Mesenteric fat pad (tissue), 1 donor: Measurements from ENCODE around the gene ANKLE2. TPM values are rescaled to one million over a fixed set of nuclear protein-coding genes. Genes with fewer than 3 reads are reported as not detected.
"Not testable (repeated sequence)": the region's sequence is repeated elsewhere in the genome, so short reads cannot be mapped to it uniquely, and the experiment has no call there.

Experiments used
- DNase-seq: peaks from one replicate; pipeline ENCODE4 v3.0.0-alpha.2; 2020; ENCODE audit warnings: low spot score
- total RNA-seq: library from RNA; stranded (reverse); fragmentation: NEBNext Ultra II Directional; extraction: Animal tissue kit (Norgen Biotek cat#: 25700); gene quantifications from one replicate; pipeline ENCODE4 v1.2.1, GENCODE V29; 2021
- donor health status: DM: yes; HTN: yes; CAD: no.

ANKLE2 gene
- total RNA-seq, 1 donor from 2014 or later: 79.9 TPM

DNA sequence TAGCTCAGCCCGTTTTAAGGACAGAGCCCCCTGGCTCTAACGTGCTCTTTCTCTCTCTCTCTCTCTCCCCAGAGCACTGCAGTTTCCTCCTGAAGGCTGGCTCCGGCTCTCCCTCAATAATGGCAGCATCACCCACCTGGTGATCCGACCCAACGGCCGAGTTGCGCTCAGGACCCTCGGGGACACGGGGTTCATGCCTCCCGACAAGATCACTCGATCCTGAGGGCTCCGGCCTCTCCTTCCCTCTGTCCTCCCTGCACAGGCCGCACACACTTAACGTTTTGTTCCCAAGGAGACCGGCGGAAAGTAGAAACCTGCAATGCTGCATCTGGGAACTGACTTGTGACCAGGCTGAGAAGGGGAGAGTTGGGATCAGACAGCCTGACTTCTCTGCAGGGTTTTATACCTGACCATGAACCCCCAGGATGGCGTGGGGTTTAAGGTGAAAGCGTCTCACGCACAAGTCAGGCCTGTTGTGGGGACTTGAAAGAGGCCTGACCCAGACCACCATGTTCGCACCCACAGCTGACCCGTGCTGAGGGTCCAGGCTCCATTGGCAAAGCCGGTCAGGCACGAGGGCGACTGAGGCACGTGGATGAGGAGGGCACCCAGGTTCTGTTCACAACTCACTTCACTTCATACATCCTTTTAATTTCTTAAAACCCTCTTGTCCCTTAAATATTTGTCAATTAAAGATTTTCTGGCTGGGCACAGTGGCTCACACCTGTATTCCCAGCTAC lies 40.9 kb downstream of the ANKLE2 start:
- DNase-seq: no peak

DNA sequence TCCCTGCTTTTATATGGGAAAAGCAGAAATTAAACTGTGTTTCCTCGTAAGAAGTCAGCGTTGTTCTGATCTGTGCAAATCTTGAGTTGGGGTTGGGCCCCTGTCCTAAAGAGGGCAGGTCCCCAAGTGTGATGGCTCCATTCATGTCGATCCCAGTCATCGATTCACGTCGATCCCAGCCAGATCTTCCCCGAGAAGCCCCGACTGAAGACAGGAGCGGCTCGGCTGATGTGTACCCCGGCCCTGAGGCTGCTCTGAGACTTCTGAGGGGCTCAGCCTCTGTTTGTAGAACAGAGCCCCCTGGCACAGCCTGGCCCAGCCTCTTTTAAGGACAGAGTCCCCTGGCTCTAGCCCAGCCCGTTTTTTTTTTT lies 41.7 kb downstream of the ANKLE2 start:
- DNase-seq: no peak

DNA sequence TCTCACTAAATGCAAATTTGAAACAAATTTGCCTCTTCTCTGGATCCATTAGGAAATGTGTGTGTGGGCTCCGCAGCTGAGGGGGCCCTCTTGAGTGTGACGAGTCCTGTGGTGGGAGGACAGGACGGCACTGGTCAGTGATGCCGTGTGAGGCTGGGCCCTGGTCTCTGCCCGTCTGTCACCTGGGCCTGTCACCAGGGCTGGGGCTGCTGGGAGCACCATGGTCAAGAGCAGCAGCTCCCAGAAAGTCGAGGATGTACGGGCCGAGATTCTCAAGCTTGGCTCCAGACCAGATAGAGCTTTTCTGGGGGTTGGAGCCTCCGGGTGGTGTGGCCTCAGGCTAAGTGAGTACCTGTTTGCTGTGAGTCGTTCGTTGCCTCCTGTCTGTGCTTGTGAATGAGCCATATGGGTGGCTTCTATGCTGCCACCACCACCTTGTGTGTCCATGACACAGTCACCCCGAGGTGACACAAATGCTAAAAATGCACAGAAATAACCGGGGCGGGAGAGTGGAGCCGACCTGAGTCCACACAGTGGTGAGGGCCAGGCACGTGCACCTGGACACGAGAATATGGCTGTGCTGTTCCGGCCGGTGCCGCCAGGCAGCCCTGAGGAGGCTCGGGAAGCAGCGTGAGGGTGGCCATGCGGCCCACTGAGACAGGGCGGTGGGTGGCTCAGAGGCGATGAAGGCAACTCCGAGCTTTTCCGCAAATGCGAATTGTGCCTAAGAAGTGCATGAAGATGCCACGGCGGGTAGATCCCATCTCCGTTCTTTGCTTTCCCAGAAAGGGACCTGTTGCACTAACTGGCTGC lies 42.3 kb downstream of the ANKLE2 start:
- no peak for DNase-seq

DNA sequence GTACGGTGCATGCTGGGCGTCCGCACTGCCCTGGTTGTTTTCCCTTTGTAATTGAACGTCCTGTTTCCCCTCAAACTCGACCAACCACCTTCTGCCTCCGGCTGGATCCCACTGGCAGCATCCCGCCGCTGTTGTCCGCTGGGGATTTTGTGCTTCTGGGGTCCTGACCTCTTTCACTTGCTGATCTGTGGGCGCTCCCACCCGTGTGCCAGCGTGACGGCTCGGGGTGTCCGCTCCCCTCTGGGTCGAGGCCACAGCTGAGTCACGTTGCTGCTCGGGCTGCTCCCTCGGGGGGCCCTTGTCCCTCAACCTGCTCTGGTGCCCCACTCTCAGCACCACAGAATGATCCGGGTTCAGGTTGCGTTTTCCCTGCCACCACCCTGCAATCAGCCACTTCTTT lies 43.0 kb downstream of the ANKLE2 start:
- no peak for DNase-seq

DNA sequence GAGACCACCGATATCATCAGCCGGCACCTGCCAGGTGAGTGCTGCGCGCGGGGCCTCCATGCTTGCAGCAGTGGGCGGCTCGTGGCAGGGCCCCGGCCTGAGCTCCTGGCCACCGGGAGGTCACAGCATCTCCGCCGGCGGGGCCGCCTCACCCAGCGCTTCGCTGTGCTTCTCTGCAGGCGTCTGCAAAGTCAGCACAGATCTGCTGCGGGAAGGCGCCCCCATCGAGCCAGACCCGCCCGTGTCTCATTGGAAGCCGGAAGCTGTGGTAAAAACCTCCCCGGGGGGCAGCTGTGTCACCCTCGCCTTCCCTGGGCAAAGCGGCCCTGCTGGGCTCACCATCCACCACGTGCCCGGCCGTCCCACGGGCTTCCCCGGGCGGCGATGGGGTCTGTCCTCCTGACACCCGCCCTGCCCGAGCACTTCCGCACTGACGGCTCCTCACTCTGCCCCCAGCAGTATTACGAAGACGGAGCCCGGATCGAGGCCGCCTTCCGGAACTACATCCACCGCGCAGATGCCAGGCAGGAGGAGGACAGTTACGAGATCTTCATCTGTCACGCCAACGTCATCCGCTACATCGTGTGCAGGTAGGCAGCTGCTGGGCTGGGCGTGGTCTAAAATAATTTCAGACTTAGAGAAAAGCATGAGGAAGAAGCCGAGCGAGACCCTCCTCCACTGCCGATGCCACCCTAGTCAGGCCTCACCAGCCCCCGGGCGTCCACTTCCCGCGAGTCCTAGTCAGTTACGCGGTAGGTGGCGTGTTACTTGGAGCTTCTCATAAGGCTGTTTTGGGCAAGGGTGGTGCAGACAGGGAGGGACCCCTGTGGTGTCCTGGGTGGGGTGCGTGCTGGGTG lies 43.9 kb downstream of the ANKLE2 start:
- no peak for DNase-seq

DNA sequence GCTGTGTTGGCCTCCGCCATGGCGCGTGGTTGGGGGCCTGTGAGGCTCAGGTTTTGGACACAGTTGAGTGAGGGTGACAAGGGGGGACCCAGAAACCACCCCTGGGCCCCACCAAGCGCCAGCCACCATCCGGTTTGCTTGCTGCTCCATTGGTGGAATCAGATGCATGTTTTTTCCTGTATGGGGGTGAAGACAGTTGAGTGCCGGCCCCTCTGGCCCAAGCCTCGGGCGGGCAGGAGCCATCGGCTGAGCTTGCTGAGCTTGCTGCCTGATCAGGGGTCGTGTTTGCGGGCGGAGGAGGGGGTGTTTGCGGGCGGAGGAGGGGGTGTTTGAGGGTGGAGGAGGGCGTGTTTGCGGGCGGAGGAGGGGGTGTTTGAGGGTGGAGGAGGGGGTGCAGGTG lies 44.6 kb downstream of the ANKLE2 start:
- DNase-seq: no peak

DNA sequence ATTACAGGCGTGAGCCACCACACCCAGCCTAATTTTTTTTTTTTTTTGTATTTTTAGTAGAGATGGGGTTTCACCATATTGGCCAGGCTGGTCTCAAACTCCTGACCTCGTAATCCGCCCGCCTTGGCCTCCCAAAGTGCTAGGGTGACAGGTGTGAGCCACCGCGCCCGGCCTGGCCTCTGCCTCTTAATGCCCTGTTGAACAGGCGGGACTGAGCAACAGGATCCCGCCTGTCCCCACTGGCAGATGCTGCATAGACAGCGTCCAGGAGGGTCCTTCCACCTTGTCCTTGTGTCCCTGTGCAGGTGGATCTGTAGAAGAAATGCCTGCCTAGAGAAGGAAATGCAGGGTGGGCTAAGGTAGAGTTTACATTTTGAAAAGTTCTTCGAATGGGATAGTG lies 45.3 kb downstream of the ANKLE2 start:
- no peak for DNase-seq

DNA sequence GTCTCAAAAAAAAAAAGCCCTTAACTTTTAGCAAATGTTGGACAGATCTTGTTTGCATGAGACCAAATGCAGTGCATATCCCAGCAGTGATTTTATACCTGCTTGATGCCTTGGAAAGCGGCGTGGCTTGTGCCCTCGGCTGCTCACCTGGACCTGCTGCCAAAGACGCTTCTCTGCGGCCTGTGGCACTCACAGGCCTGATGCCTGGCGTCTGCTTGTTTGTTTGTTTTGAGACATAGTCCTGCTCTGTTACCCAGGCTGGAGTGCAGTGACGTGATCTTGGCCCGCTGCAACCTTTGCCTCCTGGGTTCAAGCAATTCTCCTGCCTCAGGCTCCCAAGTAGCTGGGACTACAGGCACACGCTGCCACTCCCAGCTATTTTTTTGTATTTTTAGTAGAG lies 45.8 kb downstream of the ANKLE2 start:
- DNase-seq: no peak

DNA sequence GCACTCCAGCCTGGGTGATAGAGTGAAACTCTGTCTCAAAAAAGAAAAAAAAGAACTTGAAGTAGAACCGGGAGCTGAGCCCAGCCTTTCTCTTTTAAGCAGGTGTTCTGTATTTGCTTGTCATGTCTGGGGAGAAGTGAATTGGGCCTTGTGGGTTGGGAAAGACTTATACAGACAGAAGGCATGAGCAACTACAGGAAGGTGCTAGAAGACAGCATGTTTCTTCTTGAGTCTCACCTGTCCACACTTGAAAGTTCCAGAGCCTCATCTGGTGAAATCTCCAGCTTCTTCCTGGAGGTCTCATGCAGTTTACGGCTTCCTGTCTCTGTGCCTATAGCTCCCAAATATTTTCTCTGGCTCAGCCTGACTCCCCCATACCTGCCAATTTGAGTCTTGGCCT lies 48.5 kb downstream of the ANKLE2 start:
- no peak for DNase-seq

DNA sequence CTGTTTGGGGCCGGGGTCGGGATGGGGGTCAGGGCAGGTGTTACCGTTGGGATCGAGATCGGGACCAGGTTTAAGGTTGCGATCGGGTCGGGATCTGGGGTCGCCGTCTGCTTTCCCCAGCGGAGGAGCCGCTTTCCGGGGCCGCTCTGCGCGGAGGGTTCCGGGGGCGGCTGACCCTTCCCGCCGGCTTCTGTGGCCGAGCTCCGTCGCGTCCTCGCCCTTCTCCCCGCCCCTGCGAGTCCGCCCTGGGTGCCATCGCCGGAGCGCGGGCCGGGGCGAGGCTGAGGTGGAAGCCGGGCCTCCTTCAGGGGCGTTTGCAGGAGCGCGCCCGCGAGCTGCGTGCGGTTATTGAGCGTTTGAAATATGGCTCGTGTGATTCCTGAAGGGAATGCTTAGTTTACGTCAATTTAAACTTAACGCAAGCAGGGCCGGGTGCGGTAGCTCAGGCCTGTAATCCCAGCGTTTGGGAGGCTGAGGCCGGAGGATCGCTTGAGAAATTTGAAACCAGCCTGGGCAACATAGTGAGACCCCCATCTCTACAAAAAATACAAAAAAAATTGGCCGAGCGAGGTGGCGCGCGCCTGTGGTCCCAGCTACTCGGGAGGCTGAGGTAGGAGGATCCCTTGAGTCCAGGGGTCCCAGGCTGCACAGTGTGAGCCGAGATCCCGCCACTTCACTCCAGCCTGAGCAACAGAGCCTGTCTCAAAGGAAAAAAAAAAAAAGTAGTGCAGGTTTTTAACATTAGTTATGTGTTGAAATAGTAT lies 50.4 kb downstream of the ANKLE2 start:
- DNase-seq: no peak

DNA sequence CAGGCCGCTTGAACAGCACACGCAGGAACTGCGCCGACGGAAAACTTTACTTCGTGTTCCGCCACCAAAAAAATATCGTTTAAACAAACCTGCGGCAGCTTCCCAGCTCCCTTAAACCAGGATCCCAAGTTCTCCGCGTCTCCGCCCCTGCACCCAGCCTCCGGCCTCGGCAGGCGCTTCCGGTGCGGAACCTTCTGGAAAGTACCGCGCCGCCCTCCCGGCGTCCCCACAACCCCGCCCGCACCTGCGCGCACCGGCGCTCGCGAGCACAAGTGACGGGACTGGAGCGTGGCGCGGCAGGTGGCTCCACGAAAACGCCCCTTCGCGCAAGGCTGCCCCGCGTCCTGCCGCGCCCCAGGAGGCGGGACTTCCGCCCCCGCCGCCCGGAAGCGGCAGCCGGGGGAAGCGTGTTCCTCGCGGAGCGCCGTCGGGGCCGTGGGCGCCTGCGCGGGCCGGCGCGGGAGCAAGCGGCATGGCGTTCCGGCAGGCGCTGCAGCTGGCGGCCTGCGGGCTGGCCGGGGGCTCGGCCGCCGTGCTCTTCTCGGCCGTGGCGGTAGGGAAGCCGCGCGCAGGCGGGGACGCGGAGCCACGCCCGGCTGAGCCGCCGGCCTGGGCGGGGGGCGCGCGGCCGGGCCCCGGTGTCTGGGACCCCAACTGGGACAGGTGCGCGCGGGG lies 51.1 kb downstream of the ANKLE2 start, which contains the start of gene PGAM5:
Gene PGAM5, plus strand, starts transcription at position 438 of the 675 bp plus-strand sequence. Its CDS starts 35 bp downstream, at position 473.
- peak; percentile 93 for DNase-seq

DNA sequence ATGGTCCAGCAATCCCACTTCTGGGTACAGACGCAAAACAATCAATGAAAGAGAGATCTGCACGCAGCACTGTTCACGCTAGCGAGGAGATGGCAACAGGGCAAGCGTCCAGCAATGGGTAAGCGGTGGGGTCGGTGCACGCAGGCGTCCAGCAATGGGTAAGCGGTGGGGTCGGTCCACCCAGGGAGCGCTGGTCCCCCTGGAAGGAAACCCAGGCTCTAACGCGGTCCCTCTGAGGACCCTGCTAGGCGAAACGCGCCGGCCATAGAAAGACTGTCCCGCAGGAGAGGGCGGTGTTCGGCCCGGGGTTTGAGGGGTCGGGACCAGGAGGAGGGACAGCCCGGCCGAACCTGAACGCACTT lies 51.6 kb downstream of the ANKLE2 start:
- DNase-seq: no peak

DNA sequence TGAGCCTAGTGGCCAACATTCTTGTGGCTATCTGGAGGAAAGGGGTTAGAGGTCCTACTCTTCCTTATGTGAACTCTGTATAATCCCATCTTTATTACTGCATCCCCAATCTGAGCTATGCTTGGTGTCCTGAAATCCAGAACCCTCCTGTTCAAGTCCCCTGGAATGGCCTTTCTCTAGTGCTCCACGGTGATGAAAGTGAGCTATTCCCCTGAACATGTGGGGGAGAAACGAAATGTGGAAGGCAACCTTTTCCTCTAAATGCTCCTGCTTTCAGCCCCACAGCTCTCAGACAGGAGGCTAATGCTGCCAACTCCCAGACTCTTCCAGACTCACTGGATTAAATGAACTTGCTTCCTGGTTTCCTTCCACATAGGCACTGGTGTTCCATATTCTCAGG lies 53.5 kb downstream of the ANKLE2 start:
- DNase-seq: no peak

DNA sequence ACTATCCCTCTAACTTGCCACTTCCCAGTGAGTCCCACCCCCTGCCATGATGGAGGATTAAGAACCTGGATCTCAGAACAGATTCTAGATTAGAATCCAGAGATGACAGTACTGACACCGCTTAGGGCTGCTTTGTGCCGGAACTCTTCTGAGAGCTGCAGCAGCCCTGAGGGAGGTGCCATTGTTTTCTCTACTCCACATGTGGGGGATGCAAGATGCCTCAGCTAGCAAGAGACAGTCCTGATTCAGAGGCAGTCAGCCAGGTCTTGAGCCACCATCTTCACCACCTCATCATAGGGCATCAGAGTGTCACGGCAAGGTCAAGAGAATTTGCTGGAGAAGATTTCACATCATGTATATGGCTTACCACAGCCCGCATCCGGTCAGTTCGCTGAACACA lies 54.4 kb downstream of the ANKLE2 start:
- DNase-seq: no peak

DNA sequence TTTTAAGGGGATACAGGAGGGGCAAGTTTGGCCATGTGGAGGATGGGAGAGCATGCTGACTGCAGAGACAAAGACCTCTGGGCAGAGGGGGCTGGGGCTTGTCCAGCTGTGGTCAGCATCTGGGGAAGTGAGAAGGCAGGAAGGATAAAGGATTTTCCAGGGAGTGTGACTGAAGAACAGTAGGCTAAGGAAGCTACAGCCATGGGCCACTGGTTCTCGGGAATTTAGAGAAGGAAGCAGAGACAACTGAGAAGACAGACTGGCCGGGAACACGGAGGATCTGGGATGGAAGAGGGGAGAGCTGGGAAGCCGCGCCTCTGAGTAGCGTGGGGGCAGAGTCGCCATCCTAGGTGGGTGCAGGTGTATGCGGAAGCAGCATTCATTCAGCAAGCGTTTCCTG lies 58.0 kb downstream of the ANKLE2 start:
- no peak for DNase-seq

DNA sequence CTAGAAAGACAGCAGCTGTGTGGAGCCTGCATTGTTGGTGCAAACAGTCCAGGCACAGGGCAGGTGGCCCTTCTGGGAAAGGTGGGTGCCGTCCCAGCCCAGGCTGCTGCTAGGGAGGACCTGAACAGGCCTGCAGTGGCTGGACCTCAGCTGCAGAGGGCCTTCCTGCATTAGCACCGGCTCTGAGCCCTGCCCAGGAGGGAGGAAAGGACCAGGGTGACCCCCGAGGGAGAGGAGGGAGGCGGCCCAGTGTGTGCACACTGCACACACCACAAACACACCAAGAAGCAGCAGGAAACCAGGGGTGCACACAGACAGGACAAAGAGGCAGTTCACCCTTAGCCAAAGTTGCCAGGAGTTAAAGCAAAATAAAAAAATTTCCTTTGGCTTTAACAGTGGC lies 59.0 kb downstream of the ANKLE2 start:
- no peak for DNase-seq

DNA sequence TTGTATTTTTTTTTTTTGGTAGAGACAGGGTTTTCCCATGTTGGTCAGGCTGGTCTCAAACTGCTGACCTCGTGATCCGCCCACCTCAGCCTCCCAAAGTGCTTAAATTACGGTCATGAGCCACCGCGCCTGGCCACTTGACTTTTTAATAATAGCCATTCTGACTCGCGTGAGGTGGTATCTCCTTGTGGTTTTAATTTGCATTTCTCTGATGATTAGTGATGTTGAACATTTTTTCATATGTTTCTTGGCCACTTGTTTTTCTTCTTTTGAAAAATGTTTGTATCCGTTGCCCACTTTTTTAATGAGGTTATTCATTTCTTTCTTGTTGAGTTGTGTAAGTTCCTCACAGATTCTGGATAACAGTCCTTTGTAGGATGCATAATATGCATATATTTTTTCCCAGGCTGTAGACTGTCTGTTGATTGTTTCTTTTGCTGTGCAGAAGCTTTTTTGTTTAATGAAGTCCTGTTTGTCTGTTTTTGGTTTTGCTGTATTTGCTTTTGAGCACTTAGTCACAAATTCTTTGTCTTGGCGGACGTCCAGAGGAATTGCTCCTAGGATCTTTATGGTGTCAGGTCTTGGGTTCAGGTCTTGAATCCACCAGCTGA lies 61.3 kb downstream of the ANKLE2 start:
- no peak for DNase-seq

DNA sequence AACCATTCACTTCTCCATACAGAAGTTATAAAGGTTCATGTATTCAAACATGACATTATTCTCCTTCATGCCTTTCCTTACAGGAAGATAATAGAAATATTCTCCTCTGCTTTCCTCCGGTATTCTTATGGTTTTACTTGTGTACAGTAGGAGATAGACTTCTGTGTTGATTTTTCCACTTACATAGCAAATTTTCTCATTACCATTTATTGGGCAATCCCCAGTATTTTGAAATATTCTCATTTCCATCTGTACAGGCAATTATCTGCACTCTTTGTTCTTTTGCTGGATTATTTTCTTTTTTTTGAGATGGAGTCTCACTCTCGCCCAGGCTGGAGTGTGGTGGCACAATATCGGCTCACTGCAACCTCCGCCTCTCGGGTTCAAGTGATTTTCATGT lies 63.3 kb downstream of the ANKLE2 start:
- no peak for DNase-seq

DNA sequence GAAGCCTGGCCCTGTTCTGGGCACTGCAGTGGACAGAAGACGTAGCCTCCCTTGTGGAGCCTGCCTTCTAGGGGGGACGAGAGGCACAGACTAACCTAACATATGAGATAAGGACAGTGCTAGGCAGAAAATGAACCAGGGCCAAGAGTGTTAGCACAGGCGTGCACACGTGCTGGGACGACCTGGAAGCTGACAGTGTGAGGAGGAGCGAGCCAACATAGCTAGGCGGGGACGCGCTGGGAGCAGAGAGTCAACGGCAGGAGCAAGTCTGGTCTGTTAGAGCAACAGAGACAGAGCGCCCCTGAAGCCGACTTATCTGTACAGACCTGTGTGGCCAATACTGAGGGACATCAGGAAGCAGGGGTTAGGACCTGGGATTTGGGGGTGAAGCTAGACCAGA lies 66.2 kb downstream of the ANKLE2 start:
- DNase-seq: no peak

DNA sequence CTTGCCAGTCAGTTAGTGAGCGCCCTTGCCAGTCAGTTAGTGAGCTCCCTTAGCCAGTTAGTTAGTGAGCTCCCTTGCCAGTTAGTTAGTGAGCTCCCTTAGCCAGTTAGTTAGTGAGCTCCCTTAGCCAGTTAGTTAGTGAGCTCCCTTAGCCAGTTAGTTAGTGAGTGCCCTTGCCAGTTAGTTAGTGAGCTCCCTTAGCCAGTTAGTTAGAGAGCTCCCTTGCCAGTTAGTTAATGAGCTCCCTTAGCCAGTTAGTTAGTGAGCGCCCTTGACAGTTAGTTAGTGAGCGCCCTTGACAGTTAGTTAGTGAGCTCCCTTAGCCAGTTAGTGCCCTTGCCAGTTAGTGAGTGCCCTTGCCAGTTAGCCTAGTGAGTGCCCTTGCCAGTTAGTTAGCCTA lies 66.7 kb downstream of the ANKLE2 start:
- DNase-seq: not testable (repeated sequence)
